ENCODE data around the gene NELL1. TPM values are rescaled to one million over a fixed set of nuclear protein-coding genes. Genes with fewer than 3 reads are reported as not detected.

Gene NELL1
- total RNA-seq, 4 donors from 2014 or later = 0.27 TPM; not detected in 3

DNA sequence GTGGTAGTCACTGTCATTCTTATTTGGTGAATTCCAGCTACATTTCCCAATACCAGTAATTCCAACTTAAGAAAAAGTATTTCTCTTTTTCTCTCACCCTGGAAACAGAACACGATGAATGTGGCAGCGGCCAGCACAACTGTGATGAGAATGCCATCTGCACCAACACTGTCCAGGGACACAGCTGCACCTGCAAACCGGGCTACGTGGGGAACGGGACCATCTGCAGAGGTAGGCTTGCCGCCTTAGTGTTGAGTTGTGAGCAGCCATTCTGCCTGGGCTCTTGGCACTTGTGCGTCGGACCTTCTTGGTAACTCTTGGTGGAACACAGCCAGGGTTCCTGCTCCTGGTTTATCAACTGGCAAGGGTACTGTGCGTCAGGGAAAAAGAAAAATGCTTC, 559.8 kb downstream of the NELL1 start:
- intact Hi-C loops (cut with DNase I; ENCODE audit: low total_unique reads) = no loop called here
- in situ Hi-C loops (cut with MboI; ENCODE audit: low pct_ligation_motif_present in 1 of 4, low pct_unique_long_range_greater_than_20kb in 1 of 4, low sequenced_read_pairs in 3 of 4) = no loop called here

DNA sequence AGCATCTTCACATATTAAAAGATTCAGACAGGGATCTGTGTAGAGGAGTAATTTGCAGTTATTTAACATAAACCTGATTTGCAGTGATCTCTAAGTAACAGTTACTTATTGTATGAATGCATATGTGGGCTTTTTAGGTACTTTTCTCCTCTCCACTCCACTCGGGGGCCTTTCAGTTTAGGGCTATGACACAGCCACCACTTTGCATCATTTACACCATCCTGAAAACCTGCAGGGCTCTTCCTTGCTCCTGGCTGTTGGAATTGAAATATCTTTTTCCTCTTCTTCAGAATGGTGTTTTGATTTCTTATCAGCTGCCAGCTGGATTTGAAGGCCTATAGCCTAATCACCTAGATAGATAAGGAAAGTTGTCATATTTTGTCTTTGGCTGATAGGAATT, 580.8 kb downstream of the NELL1 start:
- no peak for TF ChIP-seq POLR2AphosphoS5 (IDR thresholded peaks at IDR 0.05)
- TF ChIP-seq EP300 (IDR thresholded peaks at IDR 0.05; ENCODE audit: low read depth) = no peak
- TF ChIP-seq, protein P1, sequence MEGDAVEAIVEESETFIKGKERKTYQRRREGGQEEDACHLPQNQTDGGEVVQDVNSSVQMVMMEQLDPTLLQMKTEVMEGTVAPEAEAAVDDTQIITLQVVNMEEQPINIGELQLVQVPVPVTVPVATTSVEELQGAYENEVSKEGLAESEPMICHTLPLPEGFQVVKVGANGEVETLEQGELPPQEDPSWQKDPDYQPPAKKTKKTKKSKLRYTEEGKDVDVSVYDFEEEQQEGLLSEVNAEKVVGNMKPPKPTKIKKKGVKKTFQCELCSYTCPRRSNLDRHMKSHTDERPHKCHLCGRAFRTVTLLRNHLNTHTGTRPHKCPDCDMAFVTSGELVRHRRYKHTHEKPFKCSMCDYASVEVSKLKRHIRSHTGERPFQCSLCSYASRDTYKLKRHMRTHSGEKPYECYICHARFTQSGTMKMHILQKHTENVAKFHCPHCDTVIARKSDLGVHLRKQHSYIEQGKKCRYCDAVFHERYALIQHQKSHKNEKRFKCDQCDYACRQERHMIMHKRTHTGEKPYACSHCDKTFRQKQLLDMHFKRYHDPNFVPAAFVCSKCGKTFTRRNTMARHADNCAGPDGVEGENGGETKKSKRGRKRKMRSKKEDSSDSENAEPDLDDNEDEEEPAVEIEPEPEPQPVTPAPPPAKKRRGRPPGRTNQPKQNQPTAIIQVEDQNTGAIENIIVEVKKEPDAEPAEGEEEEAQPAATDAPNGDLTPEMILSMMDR (IDR thresholded peaks at IDR 0.05) = no peak
- TF ChIP-seq POLR2A (IDR thresholded peaks at IDR 0.05) = no peak
- in situ Hi-C loops (cut with MboI; ENCODE audit: low pct_ligation_motif_present in 1 of 4, low pct_unique_long_range_greater_than_20kb in 1 of 4, low sequenced_read_pairs in 3 of 4) = no loop called here
- no peak for DNase-seq
- no peak overlapping the region for H3K4me3 ChIP-seq
- 0 to 17% methylated on average over 1 of the region's 1 CpG for WGBS, 2 donors (ENCODE audit: low coverage in 1 of 2)
- intact Hi-C loops (cut with DNase I; ENCODE audit: low total_unique reads) = no loop called here
- H3K4me1 ChIP-seq = no peaks in the 10 kb centered on the region
- H3K27ac ChIP-seq = no peak overlapping the region
- H3K27me3 ChIP-seq = no peaks in the 10 kb centered on the region
- no peaks in the 10 kb centered on the region for H3K36me3 ChIP-seq
- H3K9me3 ChIP-seq = no peaks in the 10 kb centered on the region

More for the DNA sequence above, 559.8 kb downstream of the NELL1 start:
- H3K4me3 ChIP-seq = no peak overlapping the region
- DNase-seq = no peak
- H3K27ac ChIP-seq = no peak overlapping the region
- H3K27me3 ChIP-seq = no peaks in the 10 kb centered on the region
- WGBS, 2 donors (ENCODE audit: low coverage in 1 of 2) = 80 to 88% methylated on average over 2 to 9 of the region's 9 CpGs
- no peaks in the 10 kb centered on the region for H3K9me3 ChIP-seq
- TF ChIP-seq, protein P1 (IDR thresholded peaks at IDR 0.05) = no peak
- TF ChIP-seq POLR2AphosphoS5 (IDR thresholded peaks at IDR 0.05) (no peak), EP300 (IDR thresholded peaks at IDR 0.05; ENCODE audit: low read depth) (no peak), POLR2A (IDR thresholded peaks at IDR 0.05) (no peak)
- H3K36me3 ChIP-seq = no peaks in the 10 kb centered on the region
- H3K4me1 ChIP-seq = no peaks in the 10 kb centered on the region

DNA sequence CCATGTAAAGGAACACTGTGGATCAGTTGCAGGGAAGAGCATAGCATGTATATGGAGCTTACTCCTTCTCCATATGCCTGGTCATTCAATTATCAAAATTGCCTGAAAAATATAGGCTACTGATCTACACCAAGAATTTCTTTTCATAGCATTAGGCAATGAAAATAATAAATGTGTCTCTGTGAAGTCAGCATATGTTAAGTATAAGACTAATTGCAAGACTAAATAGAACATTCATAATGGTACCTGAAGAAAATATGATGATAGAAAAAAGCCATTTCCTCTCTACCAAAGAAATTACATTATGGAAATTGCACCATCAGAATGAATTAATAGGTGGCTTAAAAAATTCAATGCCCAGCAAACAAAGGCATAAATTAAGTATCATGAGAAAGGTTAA, 584.7 kb downstream of the NELL1 start:
- in situ Hi-C loops (cut with MboI; ENCODE audit: low pct_ligation_motif_present in 1 of 4, low pct_unique_long_range_greater_than_20kb in 1 of 4, low sequenced_read_pairs in 3 of 4) (no loop called here), intact Hi-C loops (cut with DNase I; ENCODE audit: low total_unique reads) (no loop called here)
- Histone ChIP-seq H3K4me1 (no peaks in the 10 kb centered on the region), H3K27ac (no peak overlapping the region), H3K36me3 (no peaks in the 10 kb centered on the region), H3K9me3 (no peaks in the 10 kb centered on the region), H3K4me3 (no peak overlapping the region), H3K27me3 (no peaks in the 10 kb centered on the region)
- TF ChIP-seq, protein P1 (IDR thresholded peaks at IDR 0.05) = no peak
- TF ChIP-seq EP300 (IDR thresholded peaks at IDR 0.05; ENCODE audit: low read depth) = no peak
- TF ChIP-seq POLR2A (IDR thresholded peaks at IDR 0.05) = no peak
- no peak for TF ChIP-seq POLR2AphosphoS5 (IDR thresholded peaks at IDR 0.05)
- no peak for DNase-seq

DNA sequence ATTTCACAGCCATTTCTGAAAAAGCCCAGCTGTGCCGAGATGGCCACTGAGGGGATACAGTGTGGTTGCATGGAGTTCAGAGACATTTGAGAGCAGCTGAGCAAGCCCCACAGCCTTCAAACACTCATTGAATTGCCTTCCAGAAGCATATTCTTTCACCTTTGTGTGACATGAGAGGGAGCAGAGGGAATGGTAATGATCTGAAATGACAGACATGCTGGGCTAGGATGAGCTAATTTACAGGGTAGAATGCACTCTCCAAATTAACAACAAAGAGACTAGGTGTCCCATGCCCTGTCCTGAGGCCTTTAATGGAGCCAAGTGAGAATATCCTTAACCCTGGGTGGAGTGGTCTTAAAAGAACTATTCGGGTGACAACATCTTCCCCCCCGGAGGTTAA, 585.4 kb downstream of the NELL1 start:
- Histone ChIP-seq H3K27me3 (no peaks in the 10 kb centered on the region), H3K4me3 (no peak overlapping the region), H3K4me1 (no peaks in the 10 kb centered on the region), H3K9me3 (no peaks in the 10 kb centered on the region), H3K27ac (no peak overlapping the region), H3K36me3 (no peaks in the 10 kb centered on the region)
- TF ChIP-seq EP300 (IDR thresholded peaks at IDR 0.05; ENCODE audit: low read depth) (no peak), POLR2AphosphoS5 (IDR thresholded peaks at IDR 0.05) (no peak), POLR2A (IDR thresholded peaks at IDR 0.05) (no peak)
- TF ChIP-seq, protein P1 (IDR thresholded peaks at IDR 0.05) = no peak
- in situ Hi-C loops (cut with MboI; ENCODE audit: low pct_ligation_motif_present in 1 of 4, low pct_unique_long_range_greater_than_20kb in 1 of 4, low sequenced_read_pairs in 3 of 4) (no loop called here), intact Hi-C loops (cut with DNase I; ENCODE audit: low total_unique reads) (no loop called here)
- DNase-seq = no peak
- WGBS, 2 donors (ENCODE audit: low coverage in 1 of 2) = 63 to 80% methylated on average over 1 to 3 of the region's 3 CpGs

Measured in transverse colon (tissue), 4 donors.